ENCODE data around the gene PTER.

Gene PTER

DNA sequence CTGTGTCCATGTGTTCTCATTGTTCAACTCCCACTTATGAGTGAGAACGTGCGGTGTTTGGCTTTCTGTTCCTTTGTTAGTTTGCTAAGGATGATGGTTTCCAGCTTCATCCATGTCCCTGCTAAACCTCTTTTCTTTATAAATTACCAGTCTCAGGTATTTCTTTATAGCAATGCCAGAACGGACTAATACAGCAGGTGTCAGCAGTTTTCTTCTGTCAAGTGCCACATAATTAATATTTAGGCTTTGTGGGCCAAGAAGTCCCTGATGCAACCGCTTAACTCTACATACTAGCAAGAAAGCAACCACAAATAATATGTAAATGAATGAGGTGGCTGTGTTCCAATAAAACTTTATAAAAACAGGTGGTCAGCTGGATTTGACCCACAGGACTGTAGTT lies 111.2 kb downstream of the PTER start:
- Histone ChIP-seq H3K4me3 (ENCODE audit: low read length) (no peak overlapping the region), H3K4me2 (ENCODE audit: low read length) (no peak overlapping the region), H3K79me2 (ENCODE audit: low read length) (no peaks in the 10 kb centered on the region), H2AFZ (ENCODE audit: low read depth, low read length) (no peak overlapping the region), H3K27ac (ENCODE audit: low read length) (no peak overlapping the region), H4K20me1 (ENCODE audit: insufficient read depth, low read length) (no peaks in the 10 kb centered on the region), H3K36me3 (replicated peaks; ENCODE audit: low read depth, low read length) (no peaks in the 10 kb centered on the region), H3K9ac (ENCODE audit: low read length) (no peak overlapping the region), H3K4me1 (ENCODE audit: low read length) (no peaks in the 10 kb centered on the region), H3K27me3 (ENCODE audit: low read depth, low read length) (no peaks in the 10 kb centered on the region), H3K9me3 (ENCODE audit: insufficient read depth, low read length) (no peaks in the 10 kb centered on the region)
- no peak for TF ChIP-seq EZH2phosphoT487 (IDR thresholded peaks at IDR 0.05; ENCODE audit: low read depth)
- TF ChIP-seq, protein P1, sequence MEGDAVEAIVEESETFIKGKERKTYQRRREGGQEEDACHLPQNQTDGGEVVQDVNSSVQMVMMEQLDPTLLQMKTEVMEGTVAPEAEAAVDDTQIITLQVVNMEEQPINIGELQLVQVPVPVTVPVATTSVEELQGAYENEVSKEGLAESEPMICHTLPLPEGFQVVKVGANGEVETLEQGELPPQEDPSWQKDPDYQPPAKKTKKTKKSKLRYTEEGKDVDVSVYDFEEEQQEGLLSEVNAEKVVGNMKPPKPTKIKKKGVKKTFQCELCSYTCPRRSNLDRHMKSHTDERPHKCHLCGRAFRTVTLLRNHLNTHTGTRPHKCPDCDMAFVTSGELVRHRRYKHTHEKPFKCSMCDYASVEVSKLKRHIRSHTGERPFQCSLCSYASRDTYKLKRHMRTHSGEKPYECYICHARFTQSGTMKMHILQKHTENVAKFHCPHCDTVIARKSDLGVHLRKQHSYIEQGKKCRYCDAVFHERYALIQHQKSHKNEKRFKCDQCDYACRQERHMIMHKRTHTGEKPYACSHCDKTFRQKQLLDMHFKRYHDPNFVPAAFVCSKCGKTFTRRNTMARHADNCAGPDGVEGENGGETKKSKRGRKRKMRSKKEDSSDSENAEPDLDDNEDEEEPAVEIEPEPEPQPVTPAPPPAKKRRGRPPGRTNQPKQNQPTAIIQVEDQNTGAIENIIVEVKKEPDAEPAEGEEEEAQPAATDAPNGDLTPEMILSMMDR (IDR thresholded peaks at IDR 0.05; ENCODE audit: low read depth, low read length): no peak

DNA sequence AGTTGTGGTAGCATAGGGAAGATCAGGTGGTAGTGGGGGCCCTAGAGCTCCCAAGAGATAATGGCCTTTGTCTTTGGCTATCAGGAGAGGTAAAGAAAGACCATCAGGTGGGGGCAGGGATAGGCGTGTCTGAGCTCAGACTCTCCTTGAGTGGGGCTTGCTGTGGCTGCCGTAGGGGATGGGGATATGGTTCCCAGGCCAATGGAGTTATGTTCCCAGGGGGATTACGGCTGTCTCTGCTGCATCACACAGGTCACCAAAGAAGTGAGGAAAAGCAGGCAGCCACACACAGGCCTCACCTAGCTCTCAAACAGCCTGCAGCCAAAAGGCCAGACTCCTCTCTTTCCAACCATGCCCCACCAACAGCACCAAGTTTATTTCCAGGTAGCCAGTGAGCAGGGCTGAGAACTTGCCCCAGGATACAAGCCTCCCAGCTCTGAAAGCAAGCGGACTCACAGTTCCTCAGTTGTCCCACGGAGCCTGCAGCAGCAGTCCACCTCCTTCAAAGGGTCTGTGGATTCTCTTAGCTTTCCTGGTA lies 122.5 kb downstream of the PTER start:
- Histone ChIP-seq H3K79me2 (ENCODE audit: low read length) (no peaks in the 10 kb centered on the region), H3K4me3 (ENCODE audit: low read length) (no peak overlapping the region), H3K9ac (ENCODE audit: low read length) (no peak overlapping the region), H3K4me1 (ENCODE audit: low read length) (no peaks in the 10 kb centered on the region), H3K9me3 (ENCODE audit: insufficient read depth, low read length) (no peaks in the 10 kb centered on the region), H3K4me2 (ENCODE audit: low read length) (no peak overlapping the region), H3K27ac (ENCODE audit: low read length) (no peak overlapping the region), H4K20me1 (ENCODE audit: insufficient read depth, low read length) (no peaks in the 10 kb centered on the region), H2AFZ (ENCODE audit: low read depth, low read length) (no peak overlapping the region), H3K36me3 (replicated peaks; ENCODE audit: low read depth, low read length) (no peaks in the 10 kb centered on the region), H3K27me3 (ENCODE audit: low read depth, low read length) (no peaks in the 10 kb centered on the region)
- TF ChIP-seq EZH2phosphoT487 (IDR thresholded peaks at IDR 0.05; ENCODE audit: low read depth): no peak
- TF ChIP-seq, protein P1 (IDR thresholded peaks at IDR 0.05; ENCODE audit: low read depth, low read length): no peak

DNA sequence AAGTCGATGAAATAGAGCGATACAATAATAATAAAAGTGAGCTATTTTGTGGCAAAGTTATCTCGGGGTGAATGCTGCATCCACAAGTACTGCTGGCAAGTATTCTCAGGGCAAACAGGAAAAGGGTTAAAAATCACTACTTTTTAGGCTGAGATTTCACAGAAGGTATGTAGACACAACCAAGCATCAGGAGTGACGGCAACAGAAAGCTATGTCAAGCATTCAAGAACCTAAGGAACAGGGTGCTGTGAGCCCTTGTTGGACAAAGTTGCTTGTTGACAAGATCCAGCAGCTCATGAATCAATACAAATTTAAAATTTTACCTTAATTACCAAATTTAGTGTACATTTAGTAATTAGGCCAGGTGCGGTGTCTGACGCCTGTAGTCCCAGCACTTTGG lies 126.1 kb downstream of the PTER start:
- Histone ChIP-seq H3K9ac (ENCODE audit: low read length) (no peak overlapping the region), H3K36me3 (replicated peaks; ENCODE audit: low read depth, low read length) (no peaks in the 10 kb centered on the region), H3K4me1 (ENCODE audit: low read length) (peaks cover 17% of the 10 kb centered on the region), H3K27ac (ENCODE audit: low read length) (no peak overlapping the region), H4K20me1 (ENCODE audit: insufficient read depth, low read length) (no peaks in the 10 kb centered on the region), H2AFZ (ENCODE audit: low read depth, low read length) (no peak overlapping the region), H3K9me3 (ENCODE audit: insufficient read depth, low read length) (no peaks in the 10 kb centered on the region), H3K4me2 (ENCODE audit: low read length) (no peak overlapping the region), H3K79me2 (ENCODE audit: low read length) (no peaks in the 10 kb centered on the region), H3K4me3 (ENCODE audit: low read length) (no peak overlapping the region), H3K27me3 (ENCODE audit: low read depth, low read length) (no peaks in the 10 kb centered on the region)
- TF ChIP-seq, protein P1 (IDR thresholded peaks at IDR 0.05; ENCODE audit: low read depth, low read length): no peak
- TF ChIP-seq EZH2phosphoT487 (IDR thresholded peaks at IDR 0.05; ENCODE audit: low read depth): no peak
